Measurements from ENCODE around the gene KIF21A.

GRCh38 chr12:39368891-39369290, 74.0 kb downstream of the KIF21A start:
- TF ChIP-seq, protein P1, sequence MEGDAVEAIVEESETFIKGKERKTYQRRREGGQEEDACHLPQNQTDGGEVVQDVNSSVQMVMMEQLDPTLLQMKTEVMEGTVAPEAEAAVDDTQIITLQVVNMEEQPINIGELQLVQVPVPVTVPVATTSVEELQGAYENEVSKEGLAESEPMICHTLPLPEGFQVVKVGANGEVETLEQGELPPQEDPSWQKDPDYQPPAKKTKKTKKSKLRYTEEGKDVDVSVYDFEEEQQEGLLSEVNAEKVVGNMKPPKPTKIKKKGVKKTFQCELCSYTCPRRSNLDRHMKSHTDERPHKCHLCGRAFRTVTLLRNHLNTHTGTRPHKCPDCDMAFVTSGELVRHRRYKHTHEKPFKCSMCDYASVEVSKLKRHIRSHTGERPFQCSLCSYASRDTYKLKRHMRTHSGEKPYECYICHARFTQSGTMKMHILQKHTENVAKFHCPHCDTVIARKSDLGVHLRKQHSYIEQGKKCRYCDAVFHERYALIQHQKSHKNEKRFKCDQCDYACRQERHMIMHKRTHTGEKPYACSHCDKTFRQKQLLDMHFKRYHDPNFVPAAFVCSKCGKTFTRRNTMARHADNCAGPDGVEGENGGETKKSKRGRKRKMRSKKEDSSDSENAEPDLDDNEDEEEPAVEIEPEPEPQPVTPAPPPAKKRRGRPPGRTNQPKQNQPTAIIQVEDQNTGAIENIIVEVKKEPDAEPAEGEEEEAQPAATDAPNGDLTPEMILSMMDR (IDR thresholded peaks at IDR 0.05), result no peak
- no peak for TF ChIP-seq POLR2A (IDR thresholded peaks at IDR 0.05)
